ENCODE results near the gene NOM1.

The NOM1 gene

GRCh38 chr7:156944876-156945275 is 4.6 kb upstream of the NOM1 start:
- TF ChIP-seq GABPA (IDR thresholded peaks at IDR 0.05; ENCODE audit: low read depth): no peak
- TF ChIP-seq, protein P1, sequence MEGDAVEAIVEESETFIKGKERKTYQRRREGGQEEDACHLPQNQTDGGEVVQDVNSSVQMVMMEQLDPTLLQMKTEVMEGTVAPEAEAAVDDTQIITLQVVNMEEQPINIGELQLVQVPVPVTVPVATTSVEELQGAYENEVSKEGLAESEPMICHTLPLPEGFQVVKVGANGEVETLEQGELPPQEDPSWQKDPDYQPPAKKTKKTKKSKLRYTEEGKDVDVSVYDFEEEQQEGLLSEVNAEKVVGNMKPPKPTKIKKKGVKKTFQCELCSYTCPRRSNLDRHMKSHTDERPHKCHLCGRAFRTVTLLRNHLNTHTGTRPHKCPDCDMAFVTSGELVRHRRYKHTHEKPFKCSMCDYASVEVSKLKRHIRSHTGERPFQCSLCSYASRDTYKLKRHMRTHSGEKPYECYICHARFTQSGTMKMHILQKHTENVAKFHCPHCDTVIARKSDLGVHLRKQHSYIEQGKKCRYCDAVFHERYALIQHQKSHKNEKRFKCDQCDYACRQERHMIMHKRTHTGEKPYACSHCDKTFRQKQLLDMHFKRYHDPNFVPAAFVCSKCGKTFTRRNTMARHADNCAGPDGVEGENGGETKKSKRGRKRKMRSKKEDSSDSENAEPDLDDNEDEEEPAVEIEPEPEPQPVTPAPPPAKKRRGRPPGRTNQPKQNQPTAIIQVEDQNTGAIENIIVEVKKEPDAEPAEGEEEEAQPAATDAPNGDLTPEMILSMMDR (IDR thresholded peaks at IDR 0.05; ENCODE audit: insufficient read depth, low read length): no peak
- no peak for TF ChIP-seq POLR2AphosphoS5 (IDR thresholded peaks at IDR 0.05; ENCODE audit: low read depth)
- no peak for TF ChIP-seq REST (IDR thresholded peaks at IDR 0.05; ENCODE audit: insufficient replicate concordance, low read depth)
- no peak for TF ChIP-seq SPI1 (IDR thresholded peaks at IDR 0.05; ENCODE audit: borderline replicate concordance, low read depth)
- H3K27me3 ChIP-seq (ENCODE audit: insufficient read depth, poor library complexity, severe bottlenecking): peaks cover 6% of the 10 kb centered on the region
- no peak overlapping the region for H3K27ac ChIP-seq (replicated peaks)
- H3K4me3 ChIP-seq (replicated peaks; ENCODE audit: insufficient read depth, low read length): no peak overlapping the region
- no peak for DNase-seq (ENCODE audit: low read depth in 1 of 2, low spot score in 1 of 2)

DNA sequence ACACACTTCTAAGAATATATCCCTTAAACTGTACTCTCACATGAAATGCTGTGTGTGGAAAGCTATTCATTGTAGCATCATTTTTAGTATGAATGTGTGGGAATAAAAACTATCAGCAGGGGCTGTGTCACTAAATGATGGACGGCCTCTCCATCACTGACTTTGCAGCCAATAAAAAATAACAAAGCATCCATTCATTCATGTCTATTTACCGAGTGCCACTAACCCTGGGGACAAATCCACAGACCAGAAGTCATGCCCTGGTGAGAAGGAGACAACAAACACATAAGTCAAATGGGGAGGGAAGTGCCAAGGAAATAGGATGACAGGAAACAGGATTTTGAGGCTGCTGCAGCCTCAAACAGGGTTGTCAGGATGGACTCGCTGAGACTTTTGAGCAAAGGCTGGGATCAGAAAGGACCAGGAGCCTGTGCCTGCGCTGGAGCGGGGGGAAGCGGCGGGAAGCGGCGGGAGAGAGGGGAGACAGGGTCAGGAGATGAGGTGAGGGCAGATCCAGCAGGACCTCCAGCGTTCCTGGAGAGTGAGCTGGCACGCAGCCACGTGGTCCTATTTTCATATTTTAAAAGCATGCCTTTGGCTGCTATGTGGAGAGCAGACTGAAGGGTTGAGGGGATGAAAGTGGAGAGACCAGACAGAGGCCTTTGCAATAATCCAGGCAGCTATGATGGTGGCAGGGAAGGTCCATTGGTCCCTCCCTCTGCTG is 2.2 kb upstream of the NOM1 start:
- peaks cover 6% of the 10 kb centered on the region for H3K27me3 ChIP-seq (ENCODE audit: insufficient read depth, poor library complexity, severe bottlenecking)
- no peak overlapping the region for H3K27ac ChIP-seq (replicated peaks)
- no peak overlapping the region for H3K4me3 ChIP-seq (replicated peaks; ENCODE audit: insufficient read depth, low read length)
- TF ChIP-seq POLR2AphosphoS5 (IDR thresholded peaks at IDR 0.05; ENCODE audit: low read depth) (no peak), SPI1 (IDR thresholded peaks at IDR 0.05; ENCODE audit: borderline replicate concordance, low read depth) (no peak), GABPA (IDR thresholded peaks at IDR 0.05; ENCODE audit: low read depth) (no peak), REST (IDR thresholded peaks at IDR 0.05; ENCODE audit: insufficient replicate concordance, low read depth) (no peak)
- TF ChIP-seq, protein P1 (IDR thresholded peaks at IDR 0.05; ENCODE audit: insufficient read depth, low read length): no peak
- no peak for DNase-seq (ENCODE audit: low read depth in 1 of 2, low spot score in 1 of 2)

DNA sequence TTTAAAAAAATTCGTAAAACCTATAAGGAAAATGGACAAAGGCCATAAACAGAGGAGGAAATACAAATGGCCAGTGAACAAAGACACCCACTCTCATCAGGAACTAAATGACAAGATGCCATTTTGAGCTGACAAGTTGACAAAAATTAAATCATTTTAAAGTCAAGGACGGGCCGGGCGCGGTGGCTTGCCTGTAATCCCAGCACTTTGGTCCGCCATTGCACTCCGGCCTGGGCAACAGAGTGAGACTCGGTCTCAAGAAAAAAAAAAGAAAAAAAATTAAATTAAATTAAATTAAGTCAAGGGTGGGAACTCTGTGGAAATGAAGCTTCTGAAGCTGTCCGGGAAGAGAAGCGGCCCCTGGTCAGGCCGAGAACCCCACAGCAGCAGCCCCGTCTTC is 1.2 kb upstream of the NOM1 start:
- no peak for DNase-seq (ENCODE audit: low read depth in 1 of 2, low spot score in 1 of 2)
- H3K27ac ChIP-seq (replicated peaks): peak overlapping the region; percentile 82
- peaks cover 6% of the 10 kb centered on the region for H3K27me3 ChIP-seq (ENCODE audit: insufficient read depth, poor library complexity, severe bottlenecking)
- TF ChIP-seq POLR2AphosphoS5 (IDR thresholded peaks at IDR 0.05; ENCODE audit: low read depth): no peak
- no peak for TF ChIP-seq SPI1 (IDR thresholded peaks at IDR 0.05; ENCODE audit: borderline replicate concordance, low read depth)
- no peak for TF ChIP-seq REST (IDR thresholded peaks at IDR 0.05; ENCODE audit: insufficient replicate concordance, low read depth)
- TF ChIP-seq, protein P1 (IDR thresholded peaks at IDR 0.05; ENCODE audit: insufficient read depth, low read length): no peak
- TF ChIP-seq GABPA (IDR thresholded peaks at IDR 0.05; ENCODE audit: low read depth): no peak
- H3K4me3 ChIP-seq (replicated peaks; ENCODE audit: insufficient read depth, low read length): peak overlapping the region; percentile 48
